Activated naive CD8-positive, alpha-beta T cell treated with anti-CD3 and anti-CD28 coated beads for 36 hours (primary cell): Measurements from ENCODE around the gene ZNF132. TPM values are rescaled to one million over a fixed set of nuclear protein-coding genes. Genes with fewer than 3 reads are reported as not detected.
A peak's percentile ranks its signal among the peaks of the same experiment; 100 is the strongest.
"Not testable (repeated sequence)": the region's sequence is repeated elsewhere in the genome, so short reads cannot be mapped to it uniquely, and the experiment has no call there.

Source experiments
- DNase-seq: peaks from one replicate; pipeline ENCODE4 v3.0.0; 2021
- H3K27ac Mint-ChIP-seq: one replicate; pipeline ENCODE4 v1.8.0; 2022; ENCODE audit warnings: mild to moderate bottlenecking, moderate library complexity, mixed read lengths
- H3K27me3 Mint-ChIP-seq: one replicate; pipeline ENCODE4 v1.8.0; 2022; ENCODE audit warnings: mild to moderate bottlenecking, mixed read lengths
- H3K36me3 Mint-ChIP-seq: one replicate; pipeline ENCODE4 v1.8.0; 2021; ENCODE audit warnings: mild to moderate bottlenecking, mixed read lengths
- H3K4me1 Mint-ChIP-seq: one replicate; pipeline ENCODE4 v1.8.0; 2021; ENCODE audit warnings: mixed read lengths
- H3K4me3 Mint-ChIP-seq: one replicate; pipeline ENCODE4 v1.8.0; 2022; ENCODE audit warnings: mild to moderate bottlenecking, moderate library complexity, mixed read lengths
- H3K9me3 Mint-ChIP-seq: one replicate; pipeline ENCODE4 v1.8.0; 2022; ENCODE audit warnings: mixed read lengths
- total RNA-seq, 2 experiments: library from RNA; stranded (reverse); gene quantifications; one replicate each; pipeline ENCODE4 v1.2.3, GENCODE V29; 2021

The ZNF132 gene
- total RNA-seq, 2 experiments from 2014 or later, result 4.3 TPM

DNA sequence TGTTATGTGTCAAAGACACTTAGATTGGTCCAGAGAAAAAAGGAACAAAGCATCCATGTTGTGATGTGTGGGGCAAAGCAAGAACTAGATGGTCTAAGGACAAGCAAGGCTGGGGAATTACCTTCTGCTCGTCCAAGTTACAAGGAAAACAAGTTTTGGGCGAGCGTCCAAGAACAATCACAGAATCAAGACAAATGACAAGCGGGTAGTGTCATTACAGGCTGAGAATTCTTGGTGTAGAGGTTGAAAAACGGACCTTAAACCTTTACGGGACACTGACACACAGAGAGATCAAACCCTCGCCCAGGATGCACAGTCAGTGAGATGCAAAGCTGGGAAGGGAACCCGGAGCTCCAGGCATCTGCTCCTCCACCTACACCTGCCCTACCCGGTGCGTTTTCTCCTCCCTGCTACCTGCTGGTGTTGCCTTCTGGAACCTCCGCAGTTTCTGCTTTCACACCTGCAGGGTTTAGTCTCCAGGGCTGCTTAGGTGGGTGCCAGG is 11.0 kb upstream of the ZNF132 start:
- peaks cover 14% of the 10 kb centered on the region for H3K4me1 Mint-ChIP-seq
- H3K9me3 Mint-ChIP-seq, result peaks cover 14% of the 10 kb centered on the region
- no peak overlapping the region for H3K27ac Mint-ChIP-seq
- peak overlapping the region; percentile 85 for H3K4me3 Mint-ChIP-seq
- DNase-seq, result no peak
- H3K27me3 Mint-ChIP-seq, result peaks cover 32% of the 10 kb centered on the region
- H3K36me3 Mint-ChIP-seq, result peaks cover 11% of the 10 kb centered on the region

- Mint-ChIP-seq H3K4me1 (peaks cover 14% of the 10 kb centered on the region), H3K9me3 (peaks cover 14% of the 10 kb centered on the region), H3K36me3 (peaks cover 11% of the 10 kb centered on the region), H3K27me3 (peaks cover 32% of the 10 kb centered on the region)
- H3K4me3 Mint-ChIP-seq, H3K27ac Mint-ChIP-seq, DNase-seq: not testable (repeated sequence)
Observed at GRCh38 chr19:58449980-58450379, 10.0 kb upstream of the ZNF132 start.

DNA sequence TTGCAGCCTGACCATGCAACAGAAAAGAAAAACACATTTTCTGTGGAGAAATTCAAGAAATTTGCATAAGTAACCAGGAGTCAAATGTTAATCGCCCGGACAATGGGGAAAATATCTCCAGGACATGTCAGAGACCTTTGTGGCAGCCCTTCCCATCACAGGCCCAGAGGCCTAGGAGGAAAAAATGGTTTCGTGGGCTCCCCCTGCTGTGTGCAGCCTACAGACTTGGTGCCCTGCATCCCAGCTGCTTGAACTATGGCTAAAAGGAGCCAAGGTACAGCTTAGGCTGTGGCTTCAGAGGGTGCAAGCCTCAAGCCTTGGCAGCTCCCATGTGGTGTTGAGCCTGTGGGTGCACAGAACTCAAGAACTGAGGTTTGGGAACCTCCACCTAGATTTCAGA is 8.9 kb upstream of the ZNF132 start:
- not testable (repeated sequence) for DNase-seq, H3K4me3 Mint-ChIP-seq, H3K27ac Mint-ChIP-seq
- Mint-ChIP-seq H3K36me3 (peaks cover 11% of the 10 kb centered on the region), H3K4me1 (peaks cover 14% of the 10 kb centered on the region), H3K27me3 (peaks cover 32% of the 10 kb centered on the region), H3K9me3 (peaks cover 14% of the 10 kb centered on the region)

DNA sequence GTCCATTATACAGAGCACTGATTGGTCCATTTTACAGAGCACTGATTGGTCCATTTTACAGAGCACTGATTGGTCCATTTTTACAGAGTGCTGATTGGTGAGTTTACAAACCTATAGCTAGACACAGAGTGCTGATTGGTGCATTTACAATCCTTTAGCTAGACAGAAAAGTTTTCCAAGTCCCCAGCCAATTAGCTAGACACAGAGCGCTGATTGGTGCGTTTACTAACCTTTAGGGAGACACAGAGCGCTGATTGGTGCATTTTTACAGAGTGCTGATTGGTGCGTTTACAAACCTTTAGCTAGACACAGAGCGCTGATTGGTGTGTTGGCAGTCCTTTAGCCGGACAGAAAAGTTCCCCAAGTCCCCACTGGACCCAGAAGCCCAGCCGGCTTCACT is 3.0 kb upstream of the ZNF132 start:
- Mint-ChIP-seq H3K4me1 (peaks cover 18% of the 10 kb centered on the region), H3K36me3 (peaks cover 25% of the 10 kb centered on the region), H3K9me3 (peaks cover 26% of the 10 kb centered on the region)
- not testable (repeated sequence) for H3K27me3 Mint-ChIP-seq, DNase-seq, H3K27ac Mint-ChIP-seq, H3K4me3 Mint-ChIP-seq

- H3K36me3 Mint-ChIP-seq, result peaks cover 46% of the 10 kb centered on the region
- peak overlapping the region; percentile 94 for H3K27ac Mint-ChIP-seq
- no peak for DNase-seq
- H3K9me3 Mint-ChIP-seq, result peaks cover 38% of the 10 kb centered on the region
- peaks cover 22% of the 10 kb centered on the region for H3K4me1 Mint-ChIP-seq
- no peaks in the 10 kb centered on the region for H3K27me3 Mint-ChIP-seq
- peak overlapping the region; percentile 92 for H3K4me3 Mint-ChIP-seq
Observed at GRCh38 chr19:58440556-58440955, 603 bp upstream of the ZNF132 start.

GRCh38 chr19:58434217-58434616 is 5.7 kb downstream of the ZNF132 start:
- Mint-ChIP-seq H3K4me1 (peaks cover 8% of the 10 kb centered on the region), H3K27ac (peak overlapping the region; percentile 42), H3K9me3 (peaks cover 71% of the 10 kb centered on the region), H3K27me3 (no peaks in the 10 kb centered on the region), H3K36me3 (peaks cover 98% of the 10 kb centered on the region), H3K4me3 (no peak overlapping the region)
- DNase-seq, result no peak

DNA sequence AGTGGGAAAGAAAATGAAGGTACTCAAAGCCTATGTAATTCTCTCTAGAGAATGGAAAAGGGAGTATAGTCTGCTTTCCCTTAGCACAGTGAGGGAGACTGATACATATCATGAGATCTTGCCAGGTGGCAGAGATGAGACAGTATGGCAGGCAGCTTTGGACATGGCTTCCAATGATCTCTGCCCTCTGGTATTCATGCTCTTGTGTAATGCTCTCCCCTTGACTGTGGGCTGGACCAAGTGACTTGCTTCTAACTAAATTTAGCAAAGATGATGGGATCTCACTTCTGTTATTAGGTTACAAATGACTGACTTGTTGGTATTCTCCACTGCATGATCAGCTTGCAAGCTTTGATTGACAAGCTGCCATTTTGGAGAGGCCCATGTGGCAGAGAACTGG is 10.2 kb downstream of the ZNF132 start:
- H3K4me3 Mint-ChIP-seq, result no peak overlapping the region
- H3K9me3 Mint-ChIP-seq, result peaks cover 47% of the 10 kb centered on the region
- H3K36me3 Mint-ChIP-seq, result peaks cover 80% of the 10 kb centered on the region
- H3K27ac Mint-ChIP-seq, result no peak overlapping the region
- H3K4me1 Mint-ChIP-seq, result no peaks in the 10 kb centered on the region
- no peaks in the 10 kb centered on the region for H3K27me3 Mint-ChIP-seq
- no peak for DNase-seq

- Mint-ChIP-seq H3K27me3 (no peaks in the 10 kb centered on the region), H3K4me3 (no peak overlapping the region), H3K9me3 (peaks cover 39% of the 10 kb centered on the region), H3K4me1 (no peaks in the 10 kb centered on the region), H3K27ac (no peak overlapping the region), H3K36me3 (peaks cover 68% of the 10 kb centered on the region)
- no peak for DNase-seq
Observed at GRCh38 chr19:58428617-58429016, 11.3 kb downstream of the ZNF132 start.

DNA sequence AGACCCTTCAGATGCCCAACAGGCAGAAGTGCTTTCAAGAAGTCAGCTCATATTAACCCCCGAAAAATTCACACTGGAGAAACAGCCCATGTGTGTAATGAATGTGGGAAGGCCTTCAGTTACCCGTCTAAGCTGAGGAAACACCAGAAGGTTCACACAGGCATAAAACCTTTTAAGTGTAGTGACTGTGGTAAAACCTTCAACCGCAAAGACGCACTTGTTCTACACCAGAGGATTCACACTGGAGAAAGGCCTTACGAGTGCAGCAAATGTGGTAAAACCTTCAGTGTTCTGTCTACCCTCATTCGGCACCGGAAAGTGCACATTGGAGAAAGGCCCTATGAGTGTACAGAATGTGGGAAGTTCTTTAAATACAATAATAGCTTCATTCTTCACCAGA is 22.9 kb downstream of the ZNF132 start:
- H3K4me1 Mint-ChIP-seq, result peaks cover 2% of the 10 kb centered on the region
- H3K4me3 Mint-ChIP-seq, result no peak overlapping the region
- no peaks in the 10 kb centered on the region for H3K27me3 Mint-ChIP-seq
- H3K27ac Mint-ChIP-seq, result no peak overlapping the region
- H3K9me3 Mint-ChIP-seq, result no peaks in the 10 kb centered on the region
- DNase-seq, result no peak
- H3K36me3 Mint-ChIP-seq, result peaks cover 51% of the 10 kb centered on the region

DNA sequence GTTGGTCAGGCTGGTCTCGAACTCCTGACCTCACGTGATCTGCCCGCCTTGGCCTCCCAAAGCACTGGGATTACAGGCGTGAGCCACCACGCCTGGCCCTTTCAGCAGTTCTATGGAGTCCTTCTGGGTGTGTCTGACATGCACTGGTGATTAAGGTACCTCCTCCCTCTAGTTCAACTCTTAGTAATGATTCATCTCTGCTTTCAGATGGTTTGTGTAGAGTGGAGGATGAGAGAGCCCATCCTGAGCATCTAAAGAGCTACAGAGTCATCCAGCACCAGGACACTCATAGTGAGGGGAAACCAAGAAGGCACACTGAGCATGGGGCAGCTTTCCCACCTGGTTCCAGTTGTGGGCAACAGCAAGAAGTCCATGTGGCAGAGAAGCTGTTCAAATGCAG is 23.3 kb downstream of the ZNF132 start:
- Mint-ChIP-seq H3K36me3 (peaks cover 51% of the 10 kb centered on the region), H3K27ac (no peak overlapping the region), H3K4me1 (peaks cover 2% of the 10 kb centered on the region), H3K27me3 (no peaks in the 10 kb centered on the region), H3K9me3 (no peaks in the 10 kb centered on the region), H3K4me3 (no peak overlapping the region)
- DNase-seq, result no peak

DNA sequence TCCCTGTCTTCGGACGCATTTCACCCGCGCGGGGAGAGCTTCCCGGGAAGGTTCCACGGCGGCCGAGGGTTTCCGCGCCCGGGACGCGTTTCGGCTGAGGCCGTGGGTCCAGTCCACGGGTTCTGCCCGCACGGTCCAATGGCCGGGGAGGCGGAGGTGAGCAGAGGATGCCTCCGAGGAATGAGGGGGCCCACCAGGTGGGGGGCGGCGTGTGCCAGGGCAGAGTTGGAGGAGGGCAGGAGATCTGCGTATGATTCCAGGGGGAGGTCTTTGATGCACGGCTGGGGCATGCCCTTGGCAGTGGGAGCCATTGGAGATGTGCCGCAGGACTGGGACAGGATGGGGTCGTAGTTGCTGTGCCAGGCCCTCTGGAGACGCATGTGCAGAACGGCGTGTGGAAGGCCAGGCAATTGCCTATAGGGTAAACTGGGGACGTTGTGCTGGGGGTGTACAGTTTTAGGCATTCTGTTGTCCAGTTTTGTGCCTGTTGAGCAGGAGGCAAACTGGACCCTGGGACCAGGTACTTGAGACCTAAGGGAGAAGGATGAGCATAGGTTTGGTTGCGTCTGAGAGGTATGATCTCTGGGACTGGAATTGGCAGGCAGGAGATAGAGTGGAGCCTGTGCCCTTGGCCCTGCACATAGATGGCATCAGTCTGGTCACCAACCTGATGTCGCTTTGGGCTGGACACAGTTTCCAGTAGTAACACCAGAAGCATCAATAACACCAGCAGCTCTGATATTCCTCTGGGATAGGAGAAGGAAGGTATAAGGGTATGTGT is 30.8 kb downstream of the ZNF132 start:
- Mint-ChIP-seq H3K36me3 (peaks cover 14% of the 10 kb centered on the region), H3K9me3 (no peaks in the 10 kb centered on the region), H3K27me3 (no peaks in the 10 kb centered on the region)

GRCh38 chr19:58408152-58409009 is 31.6 kb downstream of the ZNF132 start, which contains the start of gene ZNF584:
Gene ZNF584, plus strand, starts transcription at chr19:58408649. Its CDS starts 499 bp downstream, at chr19:58409148.
- peak within 1 kb of the TSS; percentile 92 for H3K27ac Mint-ChIP-seq
- H3K27me3 Mint-ChIP-seq, result no peaks in the 10 kb centered on the region
- DNase-seq, result peak; percentile 97
- H3K4me1 Mint-ChIP-seq, result peaks cover 32% of the 10 kb centered on the region
- H3K9me3 Mint-ChIP-seq, result no peaks in the 10 kb centered on the region
- H3K4me3 Mint-ChIP-seq, result peak within 1 kb of the TSS; percentile 90
- peaks cover 14% of the 10 kb centered on the region for H3K36me3 Mint-ChIP-seq

More for the DNA sequence above, 30.8 kb downstream of the ZNF132 start:
- peak; percentile 51 for DNase-seq
- Mint-ChIP-seq H3K4me1 (peaks cover 27% of the 10 kb centered on the region), H3K4me3 (peak overlapping the region; percentile 90), H3K27ac (peak overlapping the region; percentile 43)

GRCh38 chr19:58407658-58408151 is 32.2 kb downstream of the ZNF132 start:
- no peak for DNase-seq
- H3K27ac Mint-ChIP-seq, result peak overlapping the region; percentile 92
- no peaks in the 10 kb centered on the region for H3K27me3 Mint-ChIP-seq
- H3K4me1 Mint-ChIP-seq, result peaks cover 29% of the 10 kb centered on the region
- peaks cover 11% of the 10 kb centered on the region for H3K36me3 Mint-ChIP-seq
- H3K9me3 Mint-ChIP-seq, result no peaks in the 10 kb centered on the region
- peak overlapping the region; percentile 90 for H3K4me3 Mint-ChIP-seq

GRCh38 chr19:58406818-58407657 is 32.9 kb downstream of the ZNF132 start:
- H3K4me3 Mint-ChIP-seq, result peak overlapping the region; percentile 90
- H3K27ac Mint-ChIP-seq, result peak overlapping the region; percentile 92
- no peaks in the 10 kb centered on the region for H3K27me3 Mint-ChIP-seq

More at GRCh38 chr19:58406818-58407657, 32.9 kb downstream of the ZNF132 start:
- no peak for DNase-seq
- no peaks in the 10 kb centered on the region for H3K9me3 Mint-ChIP-seq
- H3K4me1 Mint-ChIP-seq, result peaks cover 29% of the 10 kb centered on the region
- H3K36me3 Mint-ChIP-seq, result peaks cover 11% of the 10 kb centered on the region
